ENCODE measurements around the gene LKAAEAR1.

GRCh38 chr20:64083378-64083803 lies 807 bp downstream of the LKAAEAR1 start:
- TF ChIP-seq CTCF (IDR thresholded peaks at IDR 0.05; ENCODE audit: low read depth, low read length) (peak; percentile 65), POLR2A (IDR thresholded peaks at IDR 0.05; ENCODE audit: extremely low read depth, insufficient read length) (no peak), MYC (IDR thresholded peaks at IDR 0.05; ENCODE audit: low read depth, low read length) (peak; percentile 29; the same call in 1 of the 2 replicates)
